ENCODE data around the gene RB1. TPM values are rescaled to one million over a fixed set of nuclear protein-coding genes. Genes with fewer than 3 reads are reported as not detected.

RB1 gene
- polyA plus RNA-seq, 1 donor, result 51.1 TPM

DNA sequence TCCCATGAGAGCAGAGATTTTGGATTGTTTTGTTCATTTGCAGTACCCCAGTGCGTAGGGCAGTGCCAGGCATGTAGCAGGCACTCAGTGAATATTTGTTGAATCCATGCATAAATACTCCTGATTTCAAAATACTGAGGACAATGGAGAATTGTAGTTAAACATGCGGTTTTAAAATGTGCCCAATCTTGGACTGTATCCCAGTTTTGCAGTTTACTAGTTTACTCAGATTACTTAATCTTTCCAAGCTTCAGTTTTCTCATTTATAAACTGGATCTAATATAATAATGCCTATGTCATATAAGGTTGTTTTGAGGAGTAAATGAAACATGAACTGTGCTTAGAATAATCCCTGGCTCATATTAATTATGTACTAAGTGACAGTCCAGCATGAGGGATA lies 190.3 kb downstream of the RB1 start:
- no peak for DNase-seq

DNA sequence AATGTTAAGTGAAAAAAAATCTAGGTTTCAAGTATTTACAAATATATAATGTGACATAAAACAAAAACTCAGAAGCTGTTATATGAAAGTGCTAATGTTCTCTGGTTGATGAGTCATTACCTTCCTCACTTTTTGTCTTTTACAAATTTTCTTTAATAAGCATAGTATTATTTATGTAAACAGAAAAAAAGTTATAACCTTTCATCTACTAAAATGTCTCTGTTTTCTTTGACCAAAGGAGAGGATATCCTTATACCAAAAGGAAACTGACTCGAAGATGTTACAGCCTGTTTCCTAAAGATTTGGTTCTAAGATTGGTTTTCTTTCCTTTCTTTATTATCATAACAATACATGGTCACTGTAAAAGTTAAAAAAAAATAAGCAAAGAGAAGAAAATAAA lies 191.3 kb downstream of the RB1 start:
- DNase-seq, result no peak

DNA sequence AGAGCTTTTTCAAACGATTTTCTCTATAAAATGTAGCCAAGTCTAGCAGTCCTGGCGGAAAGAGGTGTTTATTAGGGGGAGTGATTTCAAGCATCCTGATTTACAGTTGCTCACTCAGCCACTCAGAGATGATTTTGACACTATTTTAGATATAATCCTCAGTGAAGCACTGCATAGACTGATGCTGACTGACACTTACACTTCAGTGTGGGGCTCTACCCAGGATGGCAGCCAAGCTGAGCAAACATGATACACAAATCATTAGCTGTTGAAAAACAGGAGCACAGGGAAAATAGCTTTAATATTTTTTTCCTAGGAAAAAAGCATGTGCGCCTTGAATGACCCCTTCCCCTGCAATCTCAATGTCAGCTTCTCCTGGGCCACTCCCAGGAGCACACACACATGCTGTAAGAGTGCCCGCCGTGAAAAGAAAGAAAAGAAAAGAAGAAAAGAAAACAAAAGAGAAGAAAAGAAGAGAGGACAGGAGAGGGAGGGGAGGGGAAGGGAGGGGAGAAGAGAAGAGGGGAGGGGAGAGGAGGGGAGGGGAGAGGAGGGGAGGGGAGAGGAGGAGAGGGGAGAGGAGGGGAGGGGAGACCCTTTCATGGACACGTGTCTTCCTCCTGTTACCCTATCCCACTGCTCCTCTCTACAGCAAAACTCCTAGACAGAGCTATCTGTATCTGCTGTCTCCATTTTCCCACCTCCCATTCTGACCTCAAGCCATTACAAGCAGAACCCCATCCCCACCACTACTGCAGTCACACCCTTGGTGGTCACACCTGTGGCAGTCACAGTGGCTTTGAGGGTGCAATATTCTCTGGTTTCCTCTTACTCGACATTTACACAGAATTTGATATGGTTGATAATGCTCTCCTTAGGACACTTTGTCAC lies 193.0 kb downstream of the RB1 start:
- no peak for DNase-seq

DNA sequence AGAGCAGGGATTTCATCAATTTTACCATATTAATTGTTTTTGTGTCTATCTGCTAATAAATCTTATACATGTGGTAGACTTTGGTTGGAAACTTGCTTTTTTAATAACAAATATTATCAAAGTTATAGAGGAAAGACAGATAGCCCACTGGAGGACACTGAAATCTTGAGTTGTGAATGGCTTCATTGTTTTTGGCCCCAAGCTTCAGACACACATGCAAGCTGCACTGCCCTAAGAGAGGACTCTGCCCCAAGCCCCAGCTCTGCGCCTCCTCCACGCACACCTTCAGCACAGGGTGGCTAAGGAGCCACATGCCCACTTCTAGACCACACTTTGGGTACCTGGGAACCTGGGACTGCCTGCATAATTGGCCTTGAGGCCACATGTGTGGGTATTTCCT lies 194.1 kb downstream of the RB1 start:
- DNase-seq, result no peak

DNA sequence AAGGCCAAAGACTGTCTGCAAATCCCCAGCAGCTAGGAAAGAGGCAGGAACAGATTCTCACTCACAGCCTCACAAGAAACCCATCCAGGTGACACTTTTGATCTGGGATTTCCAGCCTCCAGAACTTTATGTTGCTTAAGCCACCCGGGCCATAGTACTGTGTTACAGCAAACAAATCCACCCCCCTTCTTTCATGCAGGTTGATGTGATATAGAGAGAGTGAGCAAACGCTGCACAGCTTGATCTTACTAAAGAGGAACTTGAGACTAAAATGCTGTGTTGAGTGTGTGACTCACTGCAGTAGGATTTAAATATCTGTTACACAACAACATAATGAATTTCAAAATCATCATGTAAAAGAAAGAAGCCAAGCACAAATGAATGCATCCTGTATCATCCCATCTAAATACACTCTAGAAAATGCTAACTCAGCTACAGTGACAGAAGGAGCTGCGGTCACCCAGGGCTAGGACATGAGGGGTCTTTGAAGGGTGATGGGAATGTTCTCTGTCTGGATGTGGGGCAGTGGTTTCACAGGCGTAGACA lies 197.2 kb downstream of the RB1 start:
- no peak for DNase-seq

DNA sequence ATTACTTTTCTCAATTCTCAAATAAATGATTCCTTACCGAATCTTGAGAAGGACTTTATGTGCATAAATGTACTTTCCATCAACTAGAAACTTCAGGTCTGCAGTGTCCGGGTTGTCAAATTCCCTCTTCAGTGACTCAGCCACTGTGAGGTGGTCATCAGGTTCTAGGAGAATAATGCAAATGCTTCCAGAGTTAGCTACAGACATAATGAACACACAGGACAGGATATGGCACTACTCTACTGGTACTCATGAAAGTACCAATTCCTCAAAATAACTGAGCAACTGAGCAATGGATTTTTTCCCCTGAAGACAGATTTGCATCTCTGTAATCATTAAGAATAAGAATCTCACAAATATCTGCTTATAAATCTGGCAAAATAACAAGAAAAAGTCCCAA lies 198.2 kb downstream of the RB1 start:
- no peak for DNase-seq

DNA sequence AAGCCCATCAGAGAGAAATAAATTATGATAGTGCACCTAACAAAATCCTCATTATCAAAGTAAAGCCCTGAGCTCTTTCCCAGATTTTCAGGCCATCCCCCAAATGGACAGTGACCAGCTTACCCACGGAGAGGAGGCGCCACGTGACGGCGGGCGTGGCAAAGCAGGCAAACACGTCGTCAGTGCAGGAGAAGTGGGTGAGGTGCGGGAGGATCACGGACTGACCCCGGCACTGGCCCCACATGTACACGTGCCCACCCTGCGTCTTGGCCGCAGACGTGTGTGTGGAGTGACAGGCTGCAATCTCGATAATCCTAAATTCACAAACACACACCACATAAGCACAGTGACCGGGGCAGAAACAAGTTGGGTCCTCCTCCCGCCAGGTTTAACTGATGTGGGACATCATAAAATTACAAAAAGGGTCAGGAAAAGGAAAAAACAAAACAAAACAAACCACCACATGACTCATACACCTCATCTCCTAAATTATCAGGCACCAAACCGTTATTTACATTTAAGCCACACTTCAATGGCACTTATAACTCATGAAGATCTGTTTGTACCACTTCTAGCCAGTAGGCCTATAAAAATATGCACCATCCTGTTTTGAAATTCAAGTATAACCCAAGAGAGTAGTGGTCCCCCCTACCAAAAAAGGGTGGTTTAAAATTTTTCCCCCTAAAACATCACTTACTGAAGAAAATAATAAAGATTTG lies 199.2 kb downstream of the RB1 start:
- DNase-seq, result no peak

DNA sequence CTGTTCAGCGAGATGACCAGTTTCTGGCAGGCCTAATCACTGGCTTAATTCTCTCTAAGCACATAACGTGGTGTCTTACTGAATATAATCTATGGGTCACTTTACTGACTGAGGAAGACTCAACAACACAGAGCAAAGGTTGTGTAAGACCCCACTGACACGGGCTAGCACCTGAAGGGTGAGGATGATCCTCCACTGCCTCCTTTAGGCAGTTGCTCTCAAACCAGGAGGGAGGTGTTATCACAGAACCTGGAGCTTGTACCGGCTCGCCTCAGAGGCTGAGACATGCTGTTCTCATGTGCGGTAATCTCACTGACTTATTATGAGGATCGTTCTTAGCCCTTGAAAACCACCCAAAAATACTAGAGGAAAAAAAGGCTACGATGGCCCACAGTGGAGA lies 201.1 kb downstream of the RB1 start:
- no peak for DNase-seq

DNA sequence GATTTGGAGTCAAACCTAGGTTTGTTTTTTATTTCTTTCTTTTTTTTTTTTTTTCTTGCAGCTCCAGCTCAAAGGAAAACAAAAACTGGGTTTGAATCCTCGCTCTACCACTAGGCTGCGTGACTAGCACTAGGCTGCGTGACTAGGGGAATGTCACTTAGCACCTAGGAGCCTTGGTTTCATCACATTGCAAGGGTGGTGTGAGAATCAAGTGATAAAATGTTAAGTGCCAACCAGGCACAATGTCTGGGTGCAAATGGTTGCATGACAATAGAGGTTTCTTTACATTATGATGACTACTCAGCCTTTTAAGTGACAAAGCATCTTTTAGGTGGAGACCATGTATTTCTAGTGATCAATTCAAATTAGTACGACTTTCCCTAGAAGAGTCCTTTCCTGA lies 201.5 kb downstream of the RB1 start:
- no peak for DNase-seq

DNA sequence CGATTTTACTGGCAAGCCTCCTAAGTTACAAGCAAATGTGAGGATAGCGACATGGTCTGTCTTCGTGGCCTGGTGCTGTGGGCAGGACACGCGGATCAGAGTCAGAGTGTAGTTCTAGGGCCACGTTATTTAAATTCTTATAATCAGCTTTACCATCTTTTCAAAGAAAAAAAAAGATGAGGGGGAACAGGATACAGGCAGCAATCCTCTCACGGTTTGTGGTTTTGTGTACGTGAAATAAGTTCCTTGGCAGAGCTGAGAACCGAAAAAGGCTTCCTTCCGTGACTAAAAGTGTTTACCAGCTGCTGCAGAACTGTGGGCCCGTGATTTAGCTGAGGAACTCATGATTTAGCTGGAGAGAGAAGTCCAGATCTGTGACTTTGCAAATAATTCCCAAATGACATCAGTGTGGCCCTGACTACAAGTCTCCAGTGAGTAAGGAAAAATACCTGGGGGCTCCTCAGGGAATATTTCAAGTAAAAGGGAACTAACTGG lies 202.1 kb downstream of the RB1 start:
- peak; percentile 25 for DNase-seq

DNA sequence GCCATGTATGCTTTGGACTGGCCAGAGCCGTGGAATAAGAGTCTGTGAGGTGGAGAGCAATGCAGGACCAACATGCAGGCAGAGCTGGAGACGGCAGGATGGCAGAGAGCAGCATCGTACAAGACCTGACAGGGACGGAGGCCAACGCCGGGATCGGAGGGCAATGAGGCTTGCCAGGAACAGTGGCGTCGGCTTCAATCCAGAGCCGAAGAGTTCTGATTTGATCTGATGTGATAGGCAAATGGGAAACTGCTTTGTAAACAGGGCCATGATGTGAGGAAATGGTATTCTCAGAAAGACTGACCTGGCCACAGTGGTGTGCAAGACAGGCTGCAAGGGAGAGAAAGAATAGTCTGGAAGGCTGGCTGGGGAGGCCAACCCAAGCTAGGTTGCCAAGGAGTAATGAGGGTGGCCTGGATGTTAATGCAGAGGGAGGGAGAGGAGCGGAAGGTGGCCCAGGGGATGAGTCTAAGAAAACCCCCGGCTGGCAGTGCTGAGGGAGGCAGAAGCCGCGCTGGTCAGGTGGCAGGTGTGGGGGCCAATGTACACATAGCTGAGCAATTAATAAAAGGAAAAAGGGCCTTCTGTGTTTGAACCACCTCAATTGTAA lies 202.6 kb downstream of the RB1 start:
- no peak for DNase-seq

DNA sequence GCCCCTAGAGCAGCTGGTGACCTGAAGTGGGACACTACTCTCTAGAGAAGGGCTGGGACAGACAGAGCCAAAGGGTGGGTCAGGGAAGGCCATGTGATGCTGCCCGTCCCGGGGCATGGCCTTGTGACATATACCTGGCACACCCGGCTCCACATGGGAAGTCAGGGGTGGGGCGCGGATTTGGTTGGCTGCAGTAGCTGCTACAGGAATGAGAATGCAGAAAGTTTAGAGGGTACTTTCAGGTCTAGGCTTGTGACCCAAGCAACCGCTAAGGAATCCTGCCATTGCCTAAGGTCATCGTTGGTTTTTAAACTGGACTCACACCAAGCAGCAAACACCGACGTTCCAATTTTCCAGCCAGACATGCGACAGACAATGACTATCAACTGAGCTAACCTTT lies 203.5 kb downstream of the RB1 start:
- no peak for DNase-seq

DNA sequence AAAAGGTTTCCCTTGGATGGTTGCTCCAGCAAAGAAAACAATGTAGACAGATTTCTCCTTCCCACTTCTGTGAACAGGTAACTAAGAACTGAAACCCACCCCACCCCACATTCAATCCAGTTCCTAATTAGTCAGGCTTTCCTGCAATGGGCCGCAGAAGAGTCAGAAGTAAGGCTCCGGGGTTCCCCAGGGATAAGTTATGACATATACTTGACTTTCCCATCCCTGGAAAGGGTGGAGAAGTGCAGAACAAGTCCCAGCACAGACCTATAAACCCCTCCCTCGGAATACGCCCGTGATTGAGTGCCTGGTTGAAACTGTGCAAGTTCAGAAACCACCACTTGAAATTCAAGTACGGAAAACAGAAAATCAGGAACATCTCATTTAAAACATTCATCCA lies 204.5 kb downstream of the RB1 start:
- no peak for DNase-seq

DNA sequence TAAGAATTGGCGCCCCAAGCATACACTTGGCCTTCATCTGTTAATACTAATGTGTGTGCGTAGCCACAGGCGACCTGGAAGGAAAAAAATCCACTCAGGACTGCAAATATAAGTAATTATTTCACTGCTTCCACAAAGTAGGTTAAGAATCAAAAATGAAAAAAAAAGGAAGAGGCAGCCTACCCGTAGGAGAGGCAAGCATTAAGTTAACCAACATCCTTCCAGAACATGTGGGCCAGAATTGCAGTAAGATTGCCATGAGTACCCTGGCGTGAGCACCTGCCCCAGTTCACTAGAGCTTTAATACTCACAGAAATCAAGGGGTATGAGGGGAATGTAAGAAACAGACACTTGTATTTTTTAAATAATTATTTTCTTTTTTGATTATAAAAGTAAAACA lies 207.1 kb downstream of the RB1 start:
- DNase-seq, result no peak

DNA sequence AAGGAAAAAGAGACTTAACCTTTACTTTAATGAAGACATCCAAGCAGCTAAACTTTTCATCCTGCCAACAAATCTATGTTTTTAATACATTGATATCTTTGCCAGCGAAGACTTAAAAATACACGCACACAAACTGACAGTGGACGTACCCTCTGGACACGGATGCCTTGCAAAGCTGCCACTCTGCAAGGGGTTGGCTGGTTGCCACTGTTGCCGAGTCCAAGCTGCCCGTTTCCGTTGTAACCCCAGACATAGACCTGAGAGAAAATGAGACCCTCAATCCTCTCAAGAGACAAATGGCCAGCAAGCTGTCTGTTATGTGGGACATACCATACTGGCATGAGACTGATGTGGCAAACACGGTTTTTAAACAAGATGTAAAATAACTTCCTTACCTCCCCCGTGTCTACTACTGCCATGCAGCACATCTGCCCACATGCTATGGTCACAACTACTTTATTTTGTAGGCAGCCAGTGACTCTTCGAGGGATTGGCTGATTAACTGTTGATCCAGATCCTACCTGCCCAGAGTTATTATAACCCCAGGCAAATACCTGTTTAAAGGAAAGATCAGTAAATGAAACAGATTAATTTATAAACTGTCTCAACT lies 208.2 kb downstream of the RB1 start:
- DNase-seq, result no peak

DNA sequence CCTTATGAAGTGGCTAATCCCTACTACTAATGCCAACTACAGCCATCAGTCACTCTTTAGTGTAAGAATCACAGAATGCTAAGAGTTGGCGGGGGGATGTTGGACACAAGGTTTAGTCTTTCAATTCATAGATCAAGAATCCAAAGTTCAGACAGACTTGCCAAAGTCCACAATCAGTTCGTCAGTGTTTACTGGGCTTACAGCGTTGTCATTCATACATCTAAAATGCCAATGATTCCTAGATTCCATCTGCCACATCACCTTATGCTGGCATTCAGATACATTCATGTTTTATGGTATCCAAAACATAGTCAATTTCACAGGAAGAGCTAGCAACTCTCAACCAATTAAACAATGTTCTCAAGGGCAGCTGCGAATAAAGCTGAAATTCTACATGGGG lies 211.2 kb downstream of the RB1 start:
- no peak for DNase-seq

DNA sequence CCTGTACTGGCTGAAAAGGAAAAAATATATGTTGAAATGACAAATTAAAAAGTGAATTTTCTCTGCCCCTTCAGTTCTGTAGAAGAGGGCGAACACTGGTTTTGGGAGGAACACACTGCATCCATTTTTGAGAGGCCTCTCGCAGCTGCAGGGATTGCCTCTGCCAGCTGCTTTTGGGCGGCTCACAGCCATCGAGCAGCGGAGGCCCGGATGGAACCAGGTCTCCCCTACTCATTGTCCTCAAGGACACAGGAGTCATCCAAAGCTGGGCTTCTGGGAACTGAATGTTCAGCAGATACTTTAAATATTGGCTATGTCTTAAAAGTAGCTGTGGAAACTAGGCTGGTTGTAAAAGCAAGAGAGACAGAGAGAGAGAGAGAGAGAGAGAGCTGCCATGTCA lies 212.2 kb downstream of the RB1 start:
- DNase-seq, result no peak

DNA sequence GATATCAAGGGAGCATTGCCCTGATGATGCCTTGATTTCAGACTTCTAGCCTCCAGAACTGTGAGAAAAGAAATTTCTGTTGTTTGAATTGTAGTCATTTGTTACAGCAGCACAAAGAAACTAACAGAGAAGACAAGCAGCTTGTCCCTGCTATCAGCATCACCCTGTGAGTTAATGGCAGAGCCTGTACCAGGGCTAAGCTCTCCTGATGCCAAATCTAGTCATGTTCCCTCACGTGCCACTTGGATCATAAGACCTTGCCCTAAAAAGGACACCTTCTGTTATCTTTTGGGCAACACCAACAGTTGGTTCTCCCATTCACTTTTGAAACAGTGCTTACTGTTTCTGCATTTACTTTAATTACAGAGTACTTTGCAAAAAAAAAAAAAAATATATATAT lies 214.5 kb downstream of the RB1 start:
- no peak for DNase-seq

DNA sequence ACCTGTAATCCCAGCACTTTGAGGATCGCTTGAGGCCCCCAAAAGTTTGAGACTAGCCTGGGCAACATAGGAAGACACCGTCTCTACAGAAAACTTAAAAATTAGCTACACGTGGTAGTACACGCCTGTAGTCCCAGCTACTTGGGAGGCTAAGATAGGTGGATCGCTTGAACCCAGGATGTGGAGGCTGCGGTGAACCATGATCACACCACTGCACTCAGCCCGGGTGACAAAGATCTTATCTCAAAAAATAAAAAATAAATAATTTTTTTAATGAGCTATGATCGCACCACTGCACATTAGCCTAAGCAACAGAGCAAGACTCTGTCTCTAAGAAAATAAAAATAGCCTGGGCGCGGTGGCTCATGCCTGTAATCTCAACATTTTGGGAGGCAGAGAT lies 222.7 kb downstream of the RB1 start:
- DNase-seq, result no peak

DNA sequence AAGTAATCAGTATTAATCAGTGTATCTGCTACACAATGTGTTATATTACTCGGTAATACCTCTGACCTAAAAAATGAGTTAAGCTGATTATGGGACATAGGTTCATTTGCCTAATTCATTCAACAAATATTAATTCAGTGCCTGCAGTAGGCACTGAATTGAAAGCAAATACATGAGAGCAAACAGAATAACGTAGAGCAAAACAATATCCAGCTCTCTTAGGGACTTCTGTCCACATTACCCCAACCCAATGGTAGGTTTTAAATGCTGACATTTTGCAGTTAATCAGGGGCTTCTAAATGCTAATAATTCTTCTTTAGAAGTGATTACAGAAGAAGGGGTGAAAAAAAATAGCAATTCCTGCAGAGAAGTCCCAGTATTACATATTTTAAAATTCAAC lies 224.4 kb downstream of the RB1 start:
- DNase-seq, result no peak

DNA sequence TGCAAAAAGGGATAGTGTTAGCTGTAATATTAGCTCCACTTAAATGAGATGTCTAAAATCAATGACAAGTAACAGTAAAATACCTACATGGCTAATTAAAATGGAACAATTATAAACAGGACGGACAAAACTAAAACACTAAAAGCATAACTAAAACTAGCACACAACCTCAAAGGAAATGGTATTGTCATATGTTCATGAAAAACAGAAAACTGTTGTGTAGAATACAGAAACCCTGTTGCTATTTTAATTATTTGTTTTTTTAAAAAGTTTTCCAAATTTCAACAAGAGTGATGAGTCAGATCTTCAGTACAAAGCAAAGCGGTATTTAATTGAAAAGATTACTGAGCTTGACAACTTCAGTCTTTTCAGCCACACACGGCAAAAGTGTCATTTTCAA lies 225.2 kb downstream of the RB1 start:
- DNase-seq, result no peak

DNA sequence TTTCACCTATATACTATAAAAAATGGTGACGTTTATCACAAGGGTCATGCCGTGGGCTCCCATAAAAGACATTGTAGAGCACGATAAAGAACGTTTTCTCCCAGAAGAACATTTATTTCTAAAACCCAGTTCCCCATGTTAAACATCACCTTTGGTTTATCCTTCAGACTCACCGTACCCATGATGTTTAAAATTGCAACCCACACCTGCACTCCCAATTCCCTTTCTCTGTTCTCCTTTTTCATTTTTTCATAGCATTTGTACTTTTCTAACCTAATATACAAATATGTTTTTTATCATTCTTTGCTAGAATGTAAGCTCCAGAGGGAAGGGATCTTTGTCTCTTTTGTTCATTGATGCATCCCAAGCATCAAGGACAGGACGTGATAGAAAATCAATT lies 227.3 kb downstream of the RB1 start:
- no peak for DNase-seq
